Endometrial microvascular endothelial cells (primary cell): ENCODE results near the gene PLTP. TPM values are rescaled to one million over a fixed set of nuclear protein-coding genes. Genes with fewer than 3 reads are reported as not detected.
"Not testable (repeated sequence)": the region's sequence is repeated elsewhere in the genome, so short reads cannot be mapped to it uniquely, and the experiment has no call there.

ENCODE experiments used
- in situ Hi-C: cut with HindIII; loops from 2 replicates; pipeline ENCODE4 v1.10.0; 2017; ENCODE audit warnings: low sequenced_read_pairs, low pct_unique_long_range_greater_than_20kb; ENCODE audit errors: inconsistent ontology term
- total RNA-seq: library from RNA; depleted of rRNA; stranded (reverse); fragments of >200 nt; gene quantifications from one replicate; pipeline ENCODE4 v1.2.3, GENCODE V29; 2015; ENCODE audit errors: inconsistent ontology term

The PLTP gene
- total RNA-seq, 1 donor from 2014 or later = 3.0 TPM

- in situ Hi-C loops = no loop called here
Measured at GRCh38 chr20:45907219-45907948, 4.6 kb downstream of the PLTP start.

- in situ Hi-C loops = no loop called here
Measured at GRCh38 chr20:45905505-45906079, 6.4 kb downstream of the PLTP start.

- in situ Hi-C loops = no loop called here
Measured at GRCh38 chr20:45904583-45905504, 7.1 kb downstream of the PLTP start.

- in situ Hi-C loops = no loop called here
Measured at GRCh38 chr20:45902199-45902701, 9.7 kb downstream of the PLTP start.

- in situ Hi-C loops = not testable (repeated sequence)
Measured at GRCh38 chr20:45901332-45901731, 10.6 kb downstream of the PLTP start.

- in situ Hi-C loops = no loop called here
Measured at GRCh38 chr20:45899046-45899835, 12.7 kb downstream of the PLTP start.

- in situ Hi-C loops = no loop called here
Measured at GRCh38 chr20:45898285-45898684, 13.7 kb downstream of the PLTP start.

- in situ Hi-C loops = no loop called here
Measured at GRCh38 chr20:45897692-45898091, 14.3 kb downstream of the PLTP start.

GRCh38 chr20:45897289-45897688 is 14.7 kb downstream of the PLTP start:
- in situ Hi-C loops = no loop called here

- in situ Hi-C loops = no loop called here
Measured at GRCh38 chr20:45896641-45897161, 15.3 kb downstream of the PLTP start.

GRCh38 chr20:45894797-45895196 is 17.2 kb downstream of the PLTP start:
- in situ Hi-C loops = no loop called here

- in situ Hi-C loops = no loop called here
Measured at GRCh38 chr20:45893831-45894230, 18.1 kb downstream of the PLTP start.

GRCh38 chr20:45892828-45893500 is 19.0 kb downstream of the PLTP start:
- in situ Hi-C loops = no loop called here

- in situ Hi-C loops = no loop called here
Measured at GRCh38 chr20:45892049-45892825, 19.7 kb downstream of the PLTP start.

GRCh38 chr20:45890985-45891983 is 20.7 kb downstream of the PLTP start, which contains the start of the genes CTSA and NEURL2:
Gene CTSA (plus strand): TSS chr20:45891335. CDS start chr20:45891569, 234 bp downstream.
Gene NEURL2 (minus strand): TSS chr20:45891208. CDS start chr20:45890991, 217 bp downstream.
- in situ Hi-C loops = no loop called here
